OCI-LY7 (cell line): Measurements from ENCODE around the gene FDXR.

ENCODE experiments used
- CTCF ChIP-seq: fragments of 200-600 bp; sonication (generic); conservative IDR thresholded peaks from 2 replicates; pipeline ENCODE4 v1.5.1; 2014; ENCODE audit warnings: mild to moderate bottlenecking, antibody characterized with exemption, low read length, moderate library complexity, mixed read lengths
- EZH2phosphoT487 ChIP-seq: fragments of 200-600 bp; sonication (generic); IDR thresholded peaks from 2 replicates; pipeline ENCODE4 v1.6.1; 2018; ENCODE audit warnings: low read depth, borderline replicate concordance, mild to moderate bottlenecking, mixed run types, antibody characterized with exemption, low read length, moderate library complexity, mixed read lengths

GRCh38 chr17:74814453-74814852, 58.3 kb downstream of the FDXR start:
- TF ChIP-seq CTCF (0 out of 2 replicates have a peak, but pooled peaks have one; percentile 30), EZH2phosphoT487 (no peak)
